BLaER1 treated with 17β-estradiol and CSF1 and Interleukin-3, amounts not matched to agents 10 nM and 100 nM (cell line): Measurements from ENCODE around the gene TXLNA.

Experiments
- H3K27ac ChIP-seq, 11 experiments: shearing (Covaris generic); formaldehyde crosslinking; 2 replicates each; pipeline ENCODE4 v1.8.1; 2022
- H3K27me3 ChIP-seq, 11 experiments: shearing (Covaris generic); formaldehyde crosslinking; 2 replicates each; pipeline ENCODE4 v1.8.1; 2022
- H3K36me3 ChIP-seq, 11 experiments: shearing (Covaris generic); formaldehyde crosslinking; 2 replicates each; pipeline ENCODE4 v1.8.1; 2022
- H3K4me1 ChIP-seq, 10 experiments: shearing (Covaris generic); formaldehyde crosslinking; 2 replicates each; pipeline ENCODE4 v1.8.1; 2022
- H3K4me2 ChIP-seq, 11 experiments: shearing (Covaris generic); formaldehyde crosslinking; 2 replicates each; pipeline ENCODE4 v1.8.1; 2022
- H3K4me3 ChIP-seq, 10 experiments: shearing (Covaris generic); formaldehyde crosslinking; 2 replicates each; pipeline ENCODE4 v1.8.1; 2022
- H3K9ac ChIP-seq, 11 experiments: shearing (Covaris generic); formaldehyde crosslinking; 2 replicates each; pipeline ENCODE4 v1.8.1; 2022
- H3K9me3 ChIP-seq, 11 experiments: shearing (Covaris generic); formaldehyde crosslinking; replicated peaks in 1 of 11; 2 replicates each; pipeline ENCODE4 v1.8.1; 2022
- H4K20me1 ChIP-seq, 11 experiments: shearing (Covaris generic); formaldehyde crosslinking; 2 replicates each; pipeline ENCODE4 v1.8.1; 2022
- Cebpa-rat ChIP-seq, 11 experiments: shearing (Covaris generic); IDR thresholded peaks; 2 replicates each; pipeline ENCODE4 v1.8.1; 2022

TXLNA gene

DNA sequence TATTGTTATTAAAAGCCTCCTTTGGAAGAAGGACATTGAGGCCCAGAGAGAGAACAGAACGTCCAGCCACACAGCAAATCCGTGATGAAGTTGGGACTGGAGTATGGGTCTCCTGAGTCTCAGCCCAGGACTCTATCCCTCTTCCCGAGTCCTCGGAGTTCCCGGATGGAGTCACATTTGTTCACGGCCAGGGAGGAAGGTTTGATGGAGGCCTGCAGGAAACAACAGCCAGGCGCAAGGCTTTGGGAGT, 357 bp upstream of the TXLNA start:
- H3K4me1 ChIP-seq: peaks cover 34 to 46% (median 43%) of the 10 kb centered on the region in 10 experiments
- peak overlapping the region; percentile 86 to 93 (median 91) for H3K27ac ChIP-seq
- H3K27me3 ChIP-seq: no peaks in the 10 kb centered on the region
- H3K9me3 ChIP-seq: no peaks in the 10 kb centered on the region
- peaks cover 19 to 42% (median 38%) of the 10 kb centered on the region in 11 experiments; a peak in 21 of 22 replicates for H4K20me1 ChIP-seq
- H3K9ac ChIP-seq: peak overlapping the region; percentile 87 to 94 (median 90); a peak in 21 of 22 replicates
- peaks cover 32 to 57% (median 45%) of the 10 kb centered on the region in 11 experiments for H3K36me3 ChIP-seq
- peak overlapping the region; percentile 69 to 93 (median 78) for H3K4me3 ChIP-seq
- no peak for TF ChIP-seq Cebpa-rat (IDR thresholded peaks at IDR 0.05)
- H3K4me2 ChIP-seq: peak overlapping the region; percentile 86 to 100 (median 95)

DNA sequence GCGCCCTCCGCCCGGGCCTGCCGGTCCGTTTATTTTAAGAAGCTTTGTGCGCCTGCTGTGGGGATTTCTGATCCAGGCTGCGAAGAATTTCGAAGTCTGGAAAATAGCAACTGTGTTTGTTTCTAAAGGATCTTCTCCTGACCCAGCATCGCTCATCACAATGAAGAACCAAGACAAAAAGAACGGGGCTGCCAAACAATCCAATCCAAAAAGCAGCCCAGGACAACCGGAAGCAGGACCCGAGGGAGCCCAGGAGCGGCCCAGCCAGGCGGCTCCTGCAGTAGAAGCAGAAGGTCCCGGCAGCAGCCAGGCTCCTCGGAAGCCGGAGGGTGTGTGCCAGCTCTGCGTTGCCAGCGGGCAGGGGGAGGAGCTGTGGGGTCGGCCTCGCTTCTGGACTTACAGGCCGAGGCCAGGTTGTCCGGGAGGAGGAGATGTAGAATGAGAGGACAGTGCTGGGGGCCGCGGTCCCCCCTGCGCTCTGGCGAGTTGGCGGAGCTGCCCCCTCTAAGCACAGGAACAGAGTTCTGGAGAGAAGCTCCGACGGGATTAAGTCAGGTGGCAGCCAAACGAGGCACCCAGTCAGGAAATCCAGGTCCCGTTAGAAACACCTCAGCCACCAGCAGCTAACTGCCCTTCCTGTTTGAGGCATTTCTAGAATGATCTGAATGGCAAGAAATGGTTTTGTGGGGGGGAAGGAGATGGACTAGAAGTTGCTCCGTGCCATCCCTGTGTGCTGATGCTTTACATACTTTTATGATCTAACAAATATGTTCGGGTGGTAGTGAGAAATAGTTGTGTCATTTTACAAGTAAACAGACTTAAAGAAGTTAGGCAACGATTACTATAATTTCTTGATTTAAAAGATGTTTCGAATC, 948 bp downstream of the TXLNA start:
- no peak for TF ChIP-seq Cebpa-rat (IDR thresholded peaks at IDR 0.05)
- H4K20me1 ChIP-seq: peaks cover 32 to 55% (median 51%) of the 10 kb centered on the region in 11 experiments; a peak in 21 of 22 replicates
- peak overlapping the region; percentile 86 to 100 (median 95) for H3K4me2 ChIP-seq
- peak overlapping the region; percentile 86 to 93 (median 91) for H3K27ac ChIP-seq
- H3K4me1 ChIP-seq: peaks cover 40 to 59% (median 55%) of the 10 kb centered on the region in 10 experiments
- H3K36me3 ChIP-seq: peaks cover 36 to 57% (median 46%) of the 10 kb centered on the region in 11 experiments
- no peaks in the 10 kb centered on the region for H3K27me3 ChIP-seq
- H3K9me3 ChIP-seq: no peaks in the 10 kb centered on the region
- H3K4me3 ChIP-seq: peak overlapping the region; percentile 69 to 93 (median 78)
- H3K9ac ChIP-seq: peak overlapping the region; percentile 87 to 94 (median 90)

DNA sequence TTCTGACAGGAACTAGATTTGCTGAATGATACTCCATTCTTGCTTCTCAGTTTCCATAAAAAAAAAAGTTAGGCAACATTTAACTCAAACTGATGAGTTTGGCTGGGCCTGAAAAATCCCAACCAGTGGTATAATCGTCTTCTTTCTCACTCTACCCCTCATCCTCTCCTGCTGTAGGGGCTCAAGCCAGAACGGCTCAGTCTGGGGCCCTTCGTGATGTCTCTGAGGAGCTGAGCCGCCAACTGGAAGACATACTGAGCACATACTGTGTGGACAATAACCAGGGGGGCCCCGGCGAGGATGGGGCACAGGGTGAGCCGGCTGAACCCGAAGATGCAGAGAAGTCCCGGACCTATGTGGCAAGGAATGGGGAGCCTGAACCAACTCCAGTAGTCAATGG, 1.6 kb downstream of the TXLNA start:
- Histone ChIP-seq H3K36me3 (peaks cover 42 to 60% (median 52%) of the 10 kb centered on the region in 11 experiments), H3K4me2 (peak overlapping the region; percentile 86 to 100 (median 95)), H3K27me3 (no peaks in the 10 kb centered on the region), H3K9ac (peak overlapping the region; percentile 87 to 94 (median 90)), H3K4me1 (peaks cover 43 to 66% (median 61%) of the 10 kb centered on the region in 10 experiments), H4K20me1 (peaks cover 38 to 62% (median 57%) of the 10 kb centered on the region in 11 experiments; a peak in 21 of 22 replicates), H3K9me3 (no peaks in the 10 kb centered on the region), H3K4me3 (peak overlapping the region; percentile 69 to 93 (median 78)), H3K27ac (peak overlapping the region in 10 of 11 experiments; percentile 86 to 93 (median 92); a peak in 17 of 22 replicates)
- TF ChIP-seq Cebpa-rat (IDR thresholded peaks at IDR 0.05): no peak

DNA sequence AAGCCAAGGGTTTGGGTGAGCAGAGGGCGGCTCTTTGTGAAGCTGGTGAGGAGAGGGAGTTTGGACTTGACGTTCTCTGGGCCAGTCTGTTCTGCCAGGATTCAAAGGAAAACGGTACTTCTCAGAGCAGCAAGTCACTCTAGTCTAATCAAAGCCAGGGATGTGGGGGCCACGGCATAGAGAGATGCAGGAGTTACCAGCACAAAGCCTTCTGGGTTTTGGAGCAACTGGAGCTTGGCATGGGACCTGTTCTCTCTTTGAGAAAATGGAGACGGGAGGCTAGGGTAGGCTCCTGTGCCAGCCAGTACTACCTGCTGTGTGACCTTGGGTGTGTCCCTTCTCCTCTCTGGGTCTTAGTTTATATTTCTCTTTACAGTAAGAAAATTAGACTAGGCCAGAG, 2.1 kb downstream of the TXLNA start:
- Histone ChIP-seq H3K36me3 (peaks cover 47 to 62% (median 57%) of the 10 kb centered on the region in 11 experiments), H3K4me3 (peak overlapping the region; percentile 69 to 93 (median 78)), H3K4me2 (peak overlapping the region; percentile 86 to 100 (median 95)), H3K27ac (peak overlapping the region in 8 of 11 experiments; percentile 86 to 93 (median 92); a peak in 10 of 22 replicates), H3K4me1 (peaks cover 47 to 70% (median 65%) of the 10 kb centered on the region in 10 experiments), H3K9ac (peak overlapping the region; percentile 87 to 94 (median 90)), H4K20me1 (peaks cover 43 to 67% (median 62%) of the 10 kb centered on the region in 11 experiments; a peak in 21 of 22 replicates), H3K27me3 (no peaks in the 10 kb centered on the region), H3K9me3 (no peaks in the 10 kb centered on the region)
- no peak for TF ChIP-seq Cebpa-rat (IDR thresholded peaks at IDR 0.05)

DNA sequence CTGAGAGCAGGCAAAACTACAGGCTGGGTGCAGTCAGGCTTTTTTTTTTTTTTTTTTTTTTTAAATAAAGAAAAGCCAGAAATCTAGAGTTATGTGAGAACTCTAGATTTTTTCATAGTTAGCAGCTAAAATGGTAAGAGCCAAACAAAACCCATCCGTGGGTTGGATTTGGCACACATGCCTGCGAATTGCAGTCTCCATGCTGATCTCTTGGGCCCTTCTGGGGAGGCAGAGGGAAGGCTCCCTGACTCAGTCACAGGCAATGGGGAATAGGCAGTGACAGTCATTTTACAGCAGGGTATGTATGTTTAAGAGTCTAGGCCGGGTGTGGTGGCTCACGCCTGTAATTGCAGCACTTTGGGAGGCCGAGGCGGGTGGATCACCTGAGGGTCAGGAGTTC, 2.6 kb downstream of the TXLNA start:
- 0 out of 22 replicates have a peak overlapping the region, but pooled peaks of 2 of the 11 experiments have one; percentile 8 to 91 for H3K27ac ChIP-seq
- H3K9ac ChIP-seq: peak overlapping the region in 9 of 11 experiments; percentile 87 to 92 (median 90); a peak in 16 of 22 replicates
- no peaks in the 10 kb centered on the region for H3K9me3 ChIP-seq
- TF ChIP-seq Cebpa-rat (IDR thresholded peaks at IDR 0.05): no peak
- H3K27me3 ChIP-seq: no peaks in the 10 kb centered on the region
- H3K36me3 ChIP-seq: peaks cover 52 to 67% (median 62%) of the 10 kb centered on the region in 11 experiments
- H4K20me1 ChIP-seq: peaks cover 48 to 72% (median 67%) of the 10 kb centered on the region in 11 experiments; a peak in 21 of 22 replicates
- peak overlapping the region in 9 of 10 experiments; percentile 69 to 93 (median 79); a peak in 15 of 20 replicates for H3K4me3 ChIP-seq
- H3K4me1 ChIP-seq: peaks cover 47 to 74% (median 65%) of the 10 kb centered on the region in 10 experiments
- peak overlapping the region; percentile 86 to 100 (median 95) for H3K4me2 ChIP-seq

DNA sequence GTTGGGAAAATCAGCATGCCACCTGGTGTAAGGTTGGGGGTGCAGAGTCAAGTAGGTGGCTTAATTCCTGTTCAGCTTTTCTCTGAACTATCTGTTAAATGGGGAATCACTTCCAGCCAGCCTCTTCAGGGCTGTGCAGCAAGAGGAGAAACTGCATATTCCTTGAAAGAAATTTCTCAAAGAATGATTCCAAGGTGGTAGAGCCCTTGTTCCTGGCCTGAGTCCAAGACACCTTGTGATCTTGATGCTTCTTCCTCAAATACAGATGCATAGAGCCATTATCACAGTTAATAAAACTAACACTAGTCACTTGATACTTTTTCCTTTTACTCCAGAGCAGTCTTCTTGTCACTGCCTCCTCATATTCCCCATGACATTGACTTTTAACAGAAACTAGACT, 5.2 kb downstream of the TXLNA start:
- no peaks in the 10 kb centered on the region for H3K9me3 ChIP-seq
- H4K20me1 ChIP-seq: peaks cover 71 to 97% (median 93%) of the 10 kb centered on the region in 11 experiments; a peak in 21 of 22 replicates
- no peak for TF ChIP-seq Cebpa-rat (IDR thresholded peaks at IDR 0.05)
- peaks cover 78 to 93% (median 87%) of the 10 kb centered on the region in 11 experiments for H3K36me3 ChIP-seq
- no peak overlapping the region for H3K4me3 ChIP-seq
- H3K4me2 ChIP-seq: peak overlapping the region in 10 of 11 experiments; percentile 1 to 97 (median 36); a peak in 18 of 22 replicates
- no peaks in the 10 kb centered on the region for H3K27me3 ChIP-seq
- peak overlapping the region in 1 of 11 experiments; percentile 20; a peak in 1 of 22 replicates for H3K9ac ChIP-seq
- H3K27ac ChIP-seq: no peak overlapping the region
- H3K4me1 ChIP-seq: peaks cover 37 to 62% (median 57%) of the 10 kb centered on the region in 10 experiments

DNA sequence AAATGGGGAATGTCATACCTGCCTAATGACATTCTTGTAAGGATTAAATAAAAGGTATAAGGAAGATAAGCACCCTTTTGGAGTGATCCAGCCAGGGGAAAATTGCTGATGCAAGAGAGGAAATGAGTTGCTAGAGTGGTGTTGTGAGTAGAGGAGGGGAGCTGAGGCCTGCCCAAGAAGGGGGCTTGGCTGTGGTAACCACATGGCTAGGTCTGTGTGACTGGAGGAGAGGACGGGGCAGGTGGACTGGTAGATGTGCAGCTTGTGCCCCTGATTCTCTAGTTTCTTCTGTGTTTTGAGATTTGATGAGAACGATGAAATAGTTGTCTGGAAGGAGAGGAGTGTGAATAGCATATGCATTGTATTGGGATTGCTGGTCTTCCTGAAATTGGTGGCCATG, 6.6 kb downstream of the TXLNA start:
- H3K4me2 ChIP-seq: peak overlapping the region; percentile 4 to 93 (median 35); a peak in 15 of 22 replicates
- H4K20me1 ChIP-seq: peaks cover 72 to 100% (median 98%) of the 10 kb centered on the region in 11 experiments; a peak in 21 of 22 replicates
- peak overlapping the region in 5 of 11 experiments; percentile 0 to 29 (median 21); a peak in 3 of 22 replicates for H3K27ac ChIP-seq
- H3K4me3 ChIP-seq: no peak overlapping the region
- H3K36me3 ChIP-seq: peaks cover 93 to 100% (median 100%) of the 10 kb centered on the region in 11 experiments
- H3K9ac ChIP-seq: peak overlapping the region in 2 of 11 experiments; percentile 24 to 38; a peak in 2 of 22 replicates
- TF ChIP-seq Cebpa-rat (IDR thresholded peaks at IDR 0.05): no peak
- H3K4me1 ChIP-seq: peaks cover 29 to 59% (median 50%) of the 10 kb centered on the region in 10 experiments
- no peaks in the 10 kb centered on the region for H3K27me3 ChIP-seq
- H3K9me3 ChIP-seq: no peaks in the 10 kb centered on the region

DNA sequence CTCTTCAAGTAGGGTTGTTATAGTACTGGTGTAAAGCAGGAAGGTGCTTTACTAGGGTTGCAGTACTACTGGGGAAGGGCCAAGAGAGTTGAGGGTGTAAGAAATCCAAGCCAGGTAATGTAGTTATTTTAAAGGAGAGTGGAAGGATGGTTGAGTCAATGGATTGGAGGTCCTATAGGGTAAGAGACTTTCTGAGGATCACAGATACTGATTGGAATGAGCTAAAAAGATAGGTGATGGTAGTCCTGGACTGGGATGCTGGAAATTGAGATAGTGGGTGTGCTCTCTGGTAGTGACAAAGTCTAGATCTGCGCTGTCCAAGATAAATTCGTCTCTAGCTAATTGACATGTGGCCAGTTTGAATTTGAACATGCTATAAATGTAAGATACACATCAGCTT, 7.0 kb downstream of the TXLNA start:
- no peak for TF ChIP-seq Cebpa-rat (IDR thresholded peaks at IDR 0.05)
- Histone ChIP-seq H4K20me1 (peaks cover 72 to 100% (median 98%) of the 10 kb centered on the region in 11 experiments; a peak in 21 of 22 replicates), H3K4me2 (peak overlapping the region in 7 of 11 experiments; percentile 16 to 60 (median 42); a peak in 9 of 22 replicates), H3K9ac (peak overlapping the region in 1 of 11 experiments; percentile 0; a peak in 1 of 22 replicates), H3K36me3 (peaks cover 93 to 100% (median 100%) of the 10 kb centered on the region in 11 experiments), H3K27ac (peak overlapping the region in 5 of 11 experiments; percentile 0 to 29 (median 21); a peak in 3 of 22 replicates), H3K9me3 (no peaks in the 10 kb centered on the region), H3K4me1 (peaks cover 24 to 54% (median 45%) of the 10 kb centered on the region in 10 experiments), H3K27me3 (no peaks in the 10 kb centered on the region), H3K4me3 (no peak overlapping the region)
